ENCODE results near the gene GINS1.

- TF ChIP-seq CTCF (IDR thresholded peaks at IDR 0.05; ENCODE audit: insufficient read depth, low read depth, low read length) (no peak), EZH2 (IDR thresholded peaks at IDR 0.05; ENCODE audit: insufficient read depth, low read length) (no peak)
Measured at GRCh38 chr20:25496968-25497401, 89.5 kb downstream of the GINS1 start.
